ENCODE data around the gene SPACA1.

SPACA1 gene

GRCh38 chr6:88008831-88009231, 38.8 kb upstream of the SPACA1 start:
- Histone ChIP-seq H3K27me3 (replicated peaks) (no peaks in the 10 kb centered on the region), H3K27ac (peak overlapping the region; percentile 86), H3K36me3 (replicated peaks) (no peaks in the 10 kb centered on the region), H3K4me3 (ENCODE audit: low read depth, low read length) (no peak overlapping the region)
- in situ Hi-C loops (cut with HindIII; ENCODE audit: low pct_ligation_motif_present, low sequenced_read_pairs) = no loop called here
- DNase-seq = peak; percentile 54
- TF ChIP-seq CTCF (IDR thresholded peaks at IDR 0.05; ENCODE audit: low read depth, low read length, missing control alignments) = no peak

GRCh38 chr6:88013015-88013414, 34.6 kb upstream of the SPACA1 start:
- Histone ChIP-seq H3K36me3 (replicated peaks) (no peaks in the 10 kb centered on the region), H3K4me3 (ENCODE audit: low read depth, low read length) (no peak overlapping the region), H3K27me3 (replicated peaks) (no peaks in the 10 kb centered on the region), H3K27ac (no peak overlapping the region)
- TF ChIP-seq CTCF (IDR thresholded peaks at IDR 0.05; ENCODE audit: low read depth, low read length, missing control alignments) = no peak
- no peak for DNase-seq
- in situ Hi-C loops (cut with HindIII; ENCODE audit: low pct_ligation_motif_present, low sequenced_read_pairs) = no loop called here

- H3K27ac ChIP-seq = no peak overlapping the region
- DNase-seq = no peak
- peak; percentile 48 for TF ChIP-seq CTCF (IDR thresholded peaks at IDR 0.05; ENCODE audit: low read depth, low read length, missing control alignments)
- H3K4me3 ChIP-seq (ENCODE audit: low read depth, low read length) = no peak overlapping the region
- in situ Hi-C loops (cut with HindIII; ENCODE audit: low pct_ligation_motif_present, low sequenced_read_pairs) = no loop called here
- H3K27me3 ChIP-seq (replicated peaks) = no peaks in the 10 kb centered on the region
- no peaks in the 10 kb centered on the region for H3K36me3 ChIP-seq (replicated peaks)
Measured at GRCh38 chr6:88013554-88013953, 34.1 kb upstream of the SPACA1 start.

GRCh38 chr6:88020439-88020838, 27.2 kb upstream of the SPACA1 start:
- H3K4me3 ChIP-seq (ENCODE audit: low read depth, low read length) = no peak overlapping the region
- DNase-seq = no peak
- in situ Hi-C loops (cut with HindIII; ENCODE audit: low pct_ligation_motif_present, low sequenced_read_pairs) = no loop called here
- no peak for TF ChIP-seq CTCF (IDR thresholded peaks at IDR 0.05; ENCODE audit: low read depth, low read length, missing control alignments)
- H3K36me3 ChIP-seq (replicated peaks) = no peaks in the 10 kb centered on the region
- H3K27ac ChIP-seq = no peak overlapping the region
- no peaks in the 10 kb centered on the region for H3K27me3 ChIP-seq (replicated peaks)

GRCh38 chr6:88024696-88025095, 22.9 kb upstream of the SPACA1 start:
- H3K4me3 ChIP-seq (ENCODE audit: low read depth, low read length) = no peak overlapping the region
- H3K27me3 ChIP-seq (replicated peaks) = no peaks in the 10 kb centered on the region
- TF ChIP-seq CTCF (IDR thresholded peaks at IDR 0.05; ENCODE audit: low read depth, low read length, missing control alignments) = no peak
- no peaks in the 10 kb centered on the region for H3K36me3 ChIP-seq (replicated peaks)
- H3K27ac ChIP-seq = no peak overlapping the region
- no peak for DNase-seq
- in situ Hi-C loops (cut with HindIII; ENCODE audit: low pct_ligation_motif_present, low sequenced_read_pairs) = no loop called here

GRCh38 chr6:88031550-88031949, 16.1 kb upstream of the SPACA1 start:
- no peak for DNase-seq
- in situ Hi-C loops (cut with HindIII; ENCODE audit: low pct_ligation_motif_present, low sequenced_read_pairs) = no loop called here
- Histone ChIP-seq H3K36me3 (replicated peaks) (no peaks in the 10 kb centered on the region), H3K27ac (no peak overlapping the region), H3K4me3 (ENCODE audit: low read depth, low read length) (no peak overlapping the region), H3K27me3 (replicated peaks) (no peaks in the 10 kb centered on the region)
- TF ChIP-seq CTCF (IDR thresholded peaks at IDR 0.05; ENCODE audit: low read depth, low read length, missing control alignments) = no peak
